Right ventricle myocardium superior (tissue), 1 donor: ENCODE data around the gene LAMB4. TPM values are rescaled to one million over a fixed set of nuclear protein-coding genes. Genes with fewer than 3 reads are reported as not detected.

Experiments
- ATAC-seq: fragments of 200-7000 bp; cut with Tn5 transposase; one replicate; pipeline ENCODE4 v1.9.1; 2020; ENCODE audit warnings: mild to moderate bottlenecking; ENCODE audit not compliant: poor library complexity
- DNase-seq: peaks from one replicate; pipeline ENCODE4 v3.0.0-alpha.2; 2020
- intact Hi-C: fragments of 100-400 bp; cut with DNase I; formaldehyde crosslinking; loops from one replicate; pipeline ENCODE4 v1.11.2; 2022
- total RNA-seq: library from RNA; stranded (reverse); fragmentation: NEBNext Ultra II Directional; extraction: Animal tissue kit (Norgen Biotek cat#: 25700); gene quantifications from one replicate; pipeline ENCODE4 v1.2.1, GENCODE V29; 2021
- donor health status: DM: no; HTN: yes; CAD: no; lungs with severe emphysema.

LAMB4 gene
- total RNA-seq, 1 donor from 2014 or later, result 0.30 TPM

GRCh38 chr7:108146070-108146842, 16.1 kb upstream of the LAMB4 start:
- peak; percentile 94 for ATAC-seq
- intact Hi-C loops, result loop anchor here (5.0 to 10.0 kb wide), 3 partner anchors 201 to 401 kb away; partner anchors contain the start of gene CBLL1
- no peak for DNase-seq

- ATAC-seq (no peak), DNase-seq (no peak)
- intact Hi-C loops, result loop anchor here (5.0 to 10.0 kb wide), 3 partner anchors 201 to 401 kb away; partner anchors contain the start of gene CBLL1
Observed at GRCh38 chr7:108145401-108145800, 15.2 kb upstream of the LAMB4 start.

- intact Hi-C loops, result loop anchor here (5.0 to 10.0 kb wide), 4 partner anchors 38 to 400 kb away; partner anchors contain the start of gene CBLL1
- no peak for DNase-seq
- no peak for ATAC-seq
Observed at GRCh38 chr7:108144931-108145330, 14.8 kb upstream of the LAMB4 start.

- intact Hi-C loops, result loop anchor here (5.0 to 10.0 kb wide), 3 partner anchors 37 to 399 kb away; partner anchors contain the start of gene CBLL1
- ATAC-seq, result no peak
- no peak for DNase-seq
Observed at GRCh38 chr7:108143658-108144420, 13.7 kb upstream of the LAMB4 start.

- DNase-seq, result no peak
- ATAC-seq, result no peak
- intact Hi-C loops, result loop anchor here (5.0 to 10.0 kb wide), 3 partner anchors 35 to 398 kb away; partner anchors contain the start of gene CBLL1
Observed at GRCh38 chr7:108142675-108143259, 12.6 kb upstream of the LAMB4 start.

- ATAC-seq (no peak), DNase-seq (no peak)
- intact Hi-C loops, result loop anchor here (5.0 to 10.0 kb wide), 3 partner anchors 35 to 397 kb away; partner anchors contain the start of gene CBLL1
Observed at GRCh38 chr7:108142180-108142579, 12.0 kb upstream of the LAMB4 start.

- intact Hi-C loops, result loop anchor here (5.0 to 10.0 kb wide), 3 partner anchors 33 to 396 kb away; partner anchors contain the start of gene CBLL1
- DNase-seq, result no peak
- ATAC-seq, result no peak
Observed at GRCh38 chr7:108140671-108141070, 10.5 kb upstream of the LAMB4 start.

- no peak for ATAC-seq
- intact Hi-C loops, result no loop called here
- DNase-seq, result no peak
Observed at GRCh38 chr7:108138911-108139310, 8.8 kb upstream of the LAMB4 start.

- intact Hi-C loops, result no loop called here
- DNase-seq, result no peak
- no peak for ATAC-seq
Observed at GRCh38 chr7:108137993-108138392, 7.8 kb upstream of the LAMB4 start.

GRCh38 chr7:108137040-108137439, 6.9 kb upstream of the LAMB4 start:
- intact Hi-C loops, result no loop called here
- no peak for ATAC-seq
- DNase-seq, result no peak

- ATAC-seq (no peak), DNase-seq (no peak)
- intact Hi-C loops, result no loop called here
Observed at GRCh38 chr7:108136191-108136688, 6.1 kb upstream of the LAMB4 start.

GRCh38 chr7:108135446-108136190, 5.5 kb upstream of the LAMB4 start:
- intact Hi-C loops, result no loop called here
- no peak for DNase-seq

GRCh38 chr7:108134486-108134885, 4.3 kb upstream of the LAMB4 start:
- DNase-seq, result no peak
- no peak for ATAC-seq
- intact Hi-C loops, result no loop called here

More at GRCh38 chr7:108135446-108136190, 5.5 kb upstream of the LAMB4 start:
- ATAC-seq, result no peak

GRCh38 chr7:108132551-108133265, 2.5 kb upstream of the LAMB4 start:
- DNase-seq (no peak), ATAC-seq (no peak)
- intact Hi-C loops, result no loop called here

- DNase-seq, result no peak
- no peak for ATAC-seq
- intact Hi-C loops, result no loop called here
Observed at GRCh38 chr7:108129018-108129965, 869 bp downstream of the LAMB4 start.

GRCh38 chr7:108128514-108128913, 1.6 kb downstream of the LAMB4 start:
- intact Hi-C loops, result no loop called here
- no peak for DNase-seq

GRCh38 chr7:108127461-108127860, 2.7 kb downstream of the LAMB4 start:
- DNase-seq (no peak), ATAC-seq (no peak)
- intact Hi-C loops, result no loop called here

More at GRCh38 chr7:108128514-108128913, 1.6 kb downstream of the LAMB4 start:
- no peak for ATAC-seq
